GM19193 (cell line): ENCODE results near the gene CLPTM1.
"Not testable (repeated sequence)": the region's sequence is repeated elsewhere in the genome, so short reads cannot be mapped to it uniquely, and the experiment has no call there.

Source experiments
- POLR2A ChIP-seq: IDR thresholded peaks from 4 replicates; pipeline ENCODE4 v1.6.1; 2011; ENCODE audit not compliant: insufficient read depth, insufficient read length; ENCODE audit errors: extremely low read depth

Gene CLPTM1

DNA sequence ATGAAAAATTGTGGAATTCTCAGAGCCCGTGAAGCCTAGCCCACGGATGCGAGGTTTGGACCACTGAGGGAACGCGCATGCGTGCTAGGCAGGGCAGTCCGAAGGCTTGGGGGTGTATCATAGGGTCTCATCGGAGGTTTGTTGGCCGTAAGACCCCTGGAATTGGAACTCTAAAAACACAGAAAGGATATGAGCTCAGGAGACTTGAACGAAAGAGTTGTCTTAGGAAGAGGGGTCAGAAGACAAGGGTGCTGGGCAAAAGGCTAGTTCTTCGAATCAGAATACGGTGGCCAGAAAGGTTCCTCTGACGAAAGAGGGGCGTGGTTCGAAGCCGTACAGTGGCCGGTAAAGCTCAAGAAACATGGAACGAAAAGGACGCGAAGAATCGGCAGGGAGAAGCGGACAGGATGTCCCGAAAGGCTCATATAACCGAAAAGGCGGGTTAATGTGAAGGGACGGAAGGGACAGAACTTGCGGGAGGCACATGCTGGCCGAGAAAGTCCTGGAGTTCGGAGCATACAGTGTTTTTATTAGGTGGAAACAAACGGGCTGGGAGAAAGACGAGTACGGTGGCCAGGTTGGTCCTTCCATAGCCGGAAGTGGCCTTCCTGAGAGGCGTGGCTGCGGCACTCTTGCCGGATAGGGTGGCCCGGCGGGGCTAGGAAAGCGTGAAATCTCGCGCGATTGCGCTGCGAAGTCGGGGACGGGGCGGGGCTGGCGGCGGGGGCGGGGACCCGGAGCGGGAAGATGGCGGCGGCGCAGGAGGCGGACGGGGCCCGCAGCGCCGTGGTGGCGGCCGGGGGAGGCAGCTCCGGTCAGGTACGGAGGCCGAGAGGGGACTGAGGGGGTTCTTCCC, at the start of gene CLPTM1:
Gene CLPTM1, plus strand, starts transcription at position 732 of the 856 bp plus-strand sequence. Its CDS starts 16 bp downstream, at position 748.
- peak; percentile 93 for TF ChIP-seq POLR2A

GRCh38 chr19:44905437-44906160, 49.6 kb upstream of the CLPTM1 start, which contains the start of gene APOE:
APOE (plus strand) TSS chr19:44905796; CDS start chr19:44906625, 829 bp downstream.
- no peak for TF ChIP-seq POLR2A

GRCh38 chr19:44907613-44908012, 47.6 kb upstream of the CLPTM1 start:
- no peak for TF ChIP-seq POLR2A

DNA sequence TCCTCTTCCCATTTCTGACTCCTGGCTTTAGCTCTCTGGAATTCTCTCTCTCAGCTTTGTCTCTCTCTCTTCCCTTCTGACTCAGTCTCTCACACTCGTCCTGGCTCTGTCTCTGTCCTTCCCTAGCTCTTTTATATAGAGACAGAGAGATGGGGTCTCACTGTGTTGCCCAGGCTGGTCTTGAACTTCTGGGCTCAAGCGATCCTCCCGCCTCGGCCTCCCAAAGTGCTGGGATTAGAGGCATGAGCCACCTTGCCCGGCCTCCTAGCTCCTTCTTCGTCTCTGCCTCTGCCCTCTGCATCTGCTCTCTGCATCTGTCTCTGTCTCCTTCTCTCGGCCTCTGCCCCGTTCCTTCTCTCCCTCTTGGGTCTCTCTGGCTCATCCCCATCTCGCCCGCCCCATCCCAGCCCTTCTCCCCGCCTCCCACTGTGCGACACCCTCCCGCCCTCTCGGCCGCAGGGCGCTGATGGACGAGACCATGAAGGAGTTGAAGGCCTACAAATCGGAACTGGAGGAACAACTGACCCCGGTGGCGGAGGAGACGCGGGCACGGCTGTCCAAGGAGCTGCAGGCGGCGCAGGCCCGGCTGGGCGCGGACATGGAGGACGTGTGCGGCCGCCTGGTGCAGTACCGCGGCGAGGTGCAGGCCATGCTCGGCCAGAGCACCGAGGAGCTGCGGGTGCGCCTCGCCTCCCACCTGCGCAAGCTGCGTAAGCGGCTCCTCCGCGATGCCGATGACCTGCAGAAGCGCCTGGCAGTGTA, 46.9 kb upstream of the CLPTM1 start:
- TF ChIP-seq POLR2A, result no peak

DNA sequence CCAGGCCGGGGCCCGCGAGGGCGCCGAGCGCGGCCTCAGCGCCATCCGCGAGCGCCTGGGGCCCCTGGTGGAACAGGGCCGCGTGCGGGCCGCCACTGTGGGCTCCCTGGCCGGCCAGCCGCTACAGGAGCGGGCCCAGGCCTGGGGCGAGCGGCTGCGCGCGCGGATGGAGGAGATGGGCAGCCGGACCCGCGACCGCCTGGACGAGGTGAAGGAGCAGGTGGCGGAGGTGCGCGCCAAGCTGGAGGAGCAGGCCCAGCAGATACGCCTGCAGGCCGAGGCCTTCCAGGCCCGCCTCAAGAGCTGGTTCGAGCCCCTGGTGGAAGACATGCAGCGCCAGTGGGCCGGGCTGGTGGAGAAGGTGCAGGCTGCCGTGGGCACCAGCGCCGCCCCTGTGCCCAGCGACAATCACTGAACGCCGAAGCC, 46.3 kb upstream of the CLPTM1 start:
- no peak for TF ChIP-seq POLR2A

- TF ChIP-seq POLR2A, result no peak
These were observed 45.4 kb upstream of the CLPTM1 start for GRCh38 chr19:44909775-44910174.

GRCh38 chr19:44912854-44913253, 42.3 kb upstream of the CLPTM1 start:
- TF ChIP-seq POLR2A, result no peak

DNA sequence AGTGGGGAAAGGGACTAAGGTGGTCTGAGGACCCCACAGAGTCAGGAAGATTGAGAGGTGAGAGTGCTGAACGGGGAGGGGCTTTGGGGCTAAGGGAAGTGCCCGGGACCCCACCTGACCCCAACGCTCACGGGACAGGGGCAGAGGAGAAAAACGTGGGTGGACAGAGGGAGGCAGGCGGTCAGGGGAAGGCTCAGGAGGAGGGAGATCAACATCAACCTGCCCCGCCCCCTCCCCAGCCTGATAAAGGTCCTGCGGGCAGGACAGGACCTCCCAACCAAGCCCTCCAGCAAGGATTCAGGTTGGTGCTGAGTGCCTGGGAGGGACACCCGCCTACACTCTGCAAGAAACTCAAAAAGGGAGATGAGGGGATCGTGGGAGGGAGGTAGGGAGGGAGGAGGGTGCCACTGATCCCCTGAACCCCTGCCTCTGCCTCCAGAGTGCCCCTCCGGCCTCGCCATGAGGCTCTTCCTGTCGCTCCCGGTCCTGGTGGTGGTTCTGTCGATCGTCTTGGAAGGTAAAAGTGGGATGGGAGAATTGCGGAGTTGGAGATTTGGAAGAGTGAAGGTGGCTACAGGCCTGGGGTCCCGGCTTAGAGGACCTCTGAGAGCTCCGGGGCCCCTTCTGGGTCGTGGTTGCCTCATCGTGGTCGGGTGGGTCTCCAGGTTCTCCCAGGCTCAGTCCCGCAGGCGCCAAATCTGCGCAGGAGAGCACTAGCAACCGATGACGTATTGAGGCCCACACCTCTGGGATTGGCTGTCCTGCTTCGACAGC, 40.6 kb upstream of the CLPTM1 start, which contains the start of gene APOC1:
Gene APOC1, plus strand, starts transcription at position 176 of the 774 bp plus-strand sequence. Its CDS starts 284 bp downstream, at position 460.
- not testable (repeated sequence) for TF ChIP-seq POLR2A

DNA sequence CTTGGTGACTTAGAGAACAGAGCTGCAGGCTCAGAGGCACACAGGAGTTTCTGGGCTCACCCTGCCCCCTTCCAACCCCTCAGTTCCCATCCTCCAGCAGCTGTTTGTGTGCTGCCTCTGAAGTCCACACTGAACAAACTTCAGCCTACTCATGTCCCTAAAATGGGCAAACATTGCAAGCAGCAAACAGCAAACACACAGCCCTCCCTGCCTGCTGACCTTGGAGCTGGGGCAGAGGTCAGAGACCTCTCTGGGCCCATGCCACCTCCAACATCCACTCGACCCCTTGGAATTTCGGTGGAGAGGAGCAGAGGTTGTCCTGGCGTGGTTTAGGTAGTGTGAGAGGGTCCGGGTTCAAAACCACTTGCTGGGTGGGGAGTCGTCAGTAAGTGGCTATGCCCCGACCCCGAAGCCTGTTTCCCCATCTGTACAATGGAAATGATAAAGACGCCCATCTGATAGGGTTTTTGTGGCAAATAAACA, 30.9 kb upstream of the CLPTM1 start:
- no peak for TF ChIP-seq POLR2A

DNA sequence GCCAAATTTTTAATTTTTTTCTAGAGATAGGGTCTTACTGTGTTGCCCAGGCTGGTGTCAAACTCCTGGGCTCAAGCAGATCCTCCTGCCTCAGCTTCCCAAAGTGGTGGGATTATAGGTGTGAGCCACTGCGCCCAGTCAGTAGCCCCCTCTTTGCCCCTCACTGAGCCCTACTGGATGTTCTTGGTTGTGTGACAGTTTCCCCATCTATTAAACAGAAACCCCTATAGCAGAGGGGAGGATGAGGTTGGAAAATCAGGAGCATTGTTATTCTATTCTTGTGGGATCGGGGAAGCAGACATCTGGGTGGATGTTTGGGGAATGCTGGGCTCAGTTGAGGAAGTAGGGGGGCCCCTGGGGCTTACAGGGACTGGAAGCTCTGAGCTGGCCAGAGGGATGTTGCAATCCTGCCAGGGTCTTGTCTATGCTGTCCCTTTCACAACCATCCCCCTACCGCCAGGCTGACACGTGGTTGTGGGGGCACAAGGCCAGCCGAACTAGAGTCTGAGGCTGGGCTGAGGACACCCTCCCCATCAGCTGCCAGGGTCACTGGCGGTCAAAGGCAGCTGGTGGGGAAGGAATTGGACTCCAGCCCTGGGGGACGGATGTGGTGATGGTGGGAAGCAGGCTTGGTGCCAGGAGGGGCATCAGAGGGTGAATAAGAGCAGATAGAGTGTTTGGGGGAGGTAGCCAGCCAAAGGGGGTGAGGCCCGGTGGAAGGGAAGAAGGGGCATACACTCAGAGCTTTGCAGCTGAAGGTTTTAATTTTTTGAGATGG, 29.9 kb upstream of the CLPTM1 start:
- no peak for TF ChIP-seq POLR2A

DNA sequence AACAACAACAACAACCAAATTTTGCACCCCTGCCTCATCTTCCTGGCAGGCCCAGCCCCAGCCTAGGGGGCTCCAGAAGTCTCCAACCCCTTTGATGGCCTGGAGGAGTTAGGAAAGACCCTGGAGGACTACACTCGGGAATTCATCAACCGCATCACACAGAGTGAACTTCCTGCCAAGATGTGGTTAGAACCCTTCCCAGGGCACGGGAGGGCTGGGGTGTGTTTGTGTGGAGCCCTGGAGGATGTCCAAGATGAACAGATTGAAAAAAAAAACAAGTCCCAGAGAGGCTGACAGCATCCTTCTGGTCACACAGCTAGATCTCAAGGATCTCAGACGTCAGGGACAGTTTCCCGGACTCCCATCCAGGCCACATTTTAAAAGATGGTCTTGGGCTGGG, 27.4 kb upstream of the CLPTM1 start:
- no peak for TF ChIP-seq POLR2A

DNA sequence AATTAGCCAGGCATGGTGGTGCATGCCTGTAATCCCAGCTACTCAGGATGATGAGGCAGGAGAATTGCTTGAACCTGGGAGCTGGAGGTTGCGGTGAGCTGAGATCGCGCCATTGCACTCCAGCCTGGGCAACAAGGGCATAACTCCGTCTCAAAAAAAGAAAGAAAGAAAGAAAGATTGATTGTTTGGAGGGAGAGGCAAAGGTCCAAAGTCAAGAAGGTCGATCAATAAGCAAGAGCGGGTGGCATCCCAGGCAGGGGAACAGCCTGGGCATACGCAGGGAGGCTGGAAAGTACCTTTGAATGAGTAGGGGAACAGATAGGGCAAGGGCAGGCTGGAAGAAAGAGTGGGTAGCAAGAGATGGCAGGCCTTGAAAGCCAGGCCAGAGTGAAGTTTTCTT, 25.1 kb upstream of the CLPTM1 start:
- TF ChIP-seq POLR2A, result no peak

GRCh38 chr19:44931541-44931940, 23.6 kb upstream of the CLPTM1 start:
- TF ChIP-seq POLR2A, result no peak
